Right ventricle myocardium inferior (tissue), 1 donor: ENCODE results near the gene SCN2A. TPM values are rescaled to one million over a fixed set of nuclear protein-coding genes. Genes with fewer than 3 reads are reported as not detected.

Experiments
- ATAC-seq: fragments of 200-7000 bp; cut with Tn5 transposase; one replicate; pipeline ENCODE4 v1.9.1; 2020; ENCODE audit warnings: mild to moderate bottlenecking, moderate library complexity
- DNase-seq: peaks from one replicate; pipeline ENCODE4 v3.0.0; 2021; ENCODE audit errors: missing footprints
- intact Hi-C: fragments of 100-400 bp; cut with DNase I; formaldehyde crosslinking; loops from one replicate; pipeline ENCODE4 v1.11.0; 2022
- total RNA-seq: library from RNA; stranded (reverse); fragmentation: NEBNext Ultra II Directional; extraction: Animal tissue kit (Norgen Biotek cat#: 25700); gene quantifications from one replicate; pipeline ENCODE4 v1.2.1, GENCODE V29; 2021
- donor health status: DM: no; HTN: yes; CAD: no; lungs with severe emphysema.

Gene SCN2A
- total RNA-seq, 1 donor from 2014 or later: 0.16 TPM

DNA sequence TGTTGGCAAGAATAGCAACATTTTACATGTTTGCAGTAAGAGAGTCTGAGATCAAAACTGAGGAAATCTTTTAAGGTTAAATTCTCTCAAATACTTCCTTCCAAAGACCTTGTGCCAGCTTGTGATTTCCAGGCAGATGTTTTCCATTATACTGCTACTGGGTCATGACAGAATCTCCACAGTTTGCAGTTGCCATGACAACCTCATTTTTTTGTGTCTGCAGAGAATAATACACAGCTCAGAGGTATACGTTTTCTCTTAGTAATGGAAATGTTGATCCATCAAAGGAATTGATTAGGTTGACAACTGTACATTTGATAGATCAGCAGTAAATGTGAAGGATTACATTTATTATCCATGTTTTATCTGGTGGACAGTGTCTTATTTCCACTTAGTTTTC lies 201.2 kb downstream of the SCN2A start:
- ATAC-seq (no peak), DNase-seq (no peak)
- intact Hi-C loops: no loop called here

Other genes with a start within 250 kb of the SCN2A start
- 0.95 TPM for gene SCN3A, start 35.4 kb upstream of the SCN2A start, total RNA-seq
- gene CSRNP3, start 230.3 kb downstream of the SCN2A start, total RNA-seq: 5.1 TPM